NOMO-1 treated with dmso at 0.1 percent for 144 hours (cell line): Measurements from ENCODE around the gene RSF1.

Source experiments
- DNase-seq: peaks from one replicate; lab custom pipeline; 2025; ENCODE audit not compliant: unreplicated experiment; lab: John Stamatoyannopoulos, UW

The RSF1 gene

DNA sequence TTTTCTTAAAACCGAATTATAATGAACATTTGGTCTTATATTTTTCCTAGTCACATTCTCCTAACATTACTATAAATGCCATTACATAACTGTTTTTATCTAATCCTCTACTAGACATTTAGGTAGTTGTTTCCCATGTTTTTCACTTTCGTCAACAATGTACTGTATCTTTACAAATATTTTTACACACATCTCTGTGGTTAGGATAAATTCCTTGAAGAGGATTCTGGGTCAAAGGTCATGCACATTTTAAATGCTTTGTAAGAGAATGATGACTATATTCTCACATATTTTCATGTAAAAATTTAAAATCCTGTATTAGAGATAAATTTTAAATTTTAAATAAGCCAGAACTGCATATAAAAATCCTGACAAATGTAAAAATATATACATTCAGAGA, 121.6 kb downstream of the RSF1 start:
- DNase-seq = no peak

DNA sequence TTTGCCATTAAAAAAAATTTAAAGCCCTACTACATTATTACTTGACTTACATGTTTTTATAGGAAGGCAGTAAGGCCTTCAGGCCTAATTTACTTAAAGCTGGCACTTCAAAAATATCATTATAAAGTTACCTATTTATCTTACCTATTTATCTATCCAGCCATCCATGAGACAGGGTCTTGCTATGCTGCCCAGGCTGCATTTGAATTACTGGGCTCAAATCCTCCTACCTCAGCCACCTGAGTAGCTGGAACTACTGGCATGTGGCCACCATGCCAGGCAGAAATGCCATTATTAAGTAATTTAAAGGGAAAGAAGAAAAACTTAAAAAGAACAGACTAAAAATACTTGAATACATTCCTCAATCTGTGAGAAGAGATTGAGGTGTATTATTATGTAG, 122.7 kb downstream of the RSF1 start:
- DNase-seq = no peak

DNA sequence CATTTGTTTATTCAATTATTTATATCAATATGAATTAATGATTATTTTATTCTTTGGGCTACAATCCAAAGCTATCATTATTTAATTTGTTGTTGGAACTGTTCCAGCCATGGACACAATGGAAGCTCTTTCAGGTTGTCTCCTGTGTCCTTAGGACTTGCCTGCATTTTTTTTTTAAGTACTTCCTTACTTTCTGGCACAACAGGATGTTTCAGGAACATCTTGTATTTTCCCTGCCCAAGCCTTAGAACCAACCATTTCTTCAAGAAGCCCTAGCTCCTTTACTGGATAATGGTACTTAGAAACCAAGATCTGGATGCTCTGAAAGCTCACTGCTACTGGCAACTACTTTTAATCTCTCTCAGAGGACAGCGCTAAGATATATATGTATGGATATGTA, 125.1 kb downstream of the RSF1 start:
- no peak for DNase-seq

DNA sequence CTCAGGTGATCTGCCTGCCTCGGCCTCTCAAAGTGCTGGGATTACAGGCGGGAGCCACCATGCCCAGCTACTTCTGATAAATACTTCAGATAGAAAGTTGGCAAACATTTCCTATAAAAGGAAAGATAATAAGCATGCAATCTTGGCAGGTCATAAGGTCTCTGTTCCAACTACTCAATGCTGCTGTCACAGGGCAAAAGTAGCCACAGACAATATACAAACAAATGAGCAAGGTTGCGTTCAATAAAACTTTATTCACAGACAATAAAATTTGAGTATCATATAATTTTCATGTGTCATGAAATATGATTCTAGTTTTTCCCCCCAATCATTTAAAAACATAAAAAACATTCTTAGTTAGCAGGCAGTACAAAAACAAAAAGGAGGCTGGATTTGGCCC, 129.9 kb downstream of the RSF1 start:
- no peak for DNase-seq

DNA sequence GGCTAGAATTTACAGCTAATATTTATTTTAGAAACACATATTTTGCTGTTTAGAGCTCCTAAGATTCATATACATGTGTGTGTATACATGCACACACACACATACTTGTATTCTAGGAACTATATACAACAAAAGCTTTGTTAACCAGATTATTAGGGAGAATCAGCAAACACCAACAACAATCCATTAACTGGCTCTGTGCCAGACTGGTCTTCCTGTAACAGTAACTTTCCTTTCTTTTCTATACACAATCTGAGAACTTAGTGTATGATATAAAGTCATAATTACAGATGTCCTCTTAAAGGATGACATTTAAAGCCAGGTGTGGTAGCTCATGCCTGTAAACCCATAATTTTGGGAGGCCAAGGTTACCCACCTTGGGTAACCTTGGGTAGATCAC, 133.4 kb downstream of the RSF1 start:
- no peak for DNase-seq

DNA sequence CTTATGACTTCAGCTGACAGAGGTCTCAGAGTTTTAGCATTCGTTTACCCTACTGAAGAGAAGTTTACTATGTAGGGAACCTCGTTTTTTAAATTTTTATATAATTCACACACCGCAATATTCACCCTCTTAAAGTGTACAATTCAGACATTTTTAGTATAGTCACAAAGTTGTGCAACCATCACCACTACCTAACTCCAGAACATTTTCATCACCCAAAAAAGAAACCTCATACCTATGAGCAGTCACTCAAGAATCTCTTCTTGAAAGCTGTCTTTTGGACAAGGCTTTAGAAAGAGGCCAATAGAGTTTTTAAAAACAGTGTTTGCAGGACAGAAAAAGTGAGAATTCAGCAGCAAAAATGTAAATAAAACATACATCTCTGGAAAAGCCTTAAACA, 143.4 kb downstream of the RSF1 start:
- no peak for DNase-seq

DNA sequence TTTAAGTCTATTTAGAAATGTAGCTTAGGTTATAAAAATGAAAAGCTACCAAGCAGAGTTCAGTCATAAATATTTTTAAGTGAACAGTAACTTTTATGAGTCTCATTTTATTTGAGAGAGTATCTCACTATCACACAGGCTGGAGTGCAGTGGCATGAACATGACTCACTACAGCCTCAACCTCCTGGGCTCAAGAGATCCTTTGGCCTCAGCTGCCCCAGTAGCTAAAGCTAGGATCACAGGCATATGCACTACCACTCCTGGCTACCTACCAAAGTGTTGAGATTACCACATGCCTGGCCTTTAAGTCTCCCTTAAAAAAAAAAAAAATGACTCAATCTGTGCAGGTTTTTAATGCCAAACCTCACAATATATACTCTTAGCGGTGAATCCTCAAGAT, 148.3 kb downstream of the RSF1 start:
- DNase-seq = no peak

DNA sequence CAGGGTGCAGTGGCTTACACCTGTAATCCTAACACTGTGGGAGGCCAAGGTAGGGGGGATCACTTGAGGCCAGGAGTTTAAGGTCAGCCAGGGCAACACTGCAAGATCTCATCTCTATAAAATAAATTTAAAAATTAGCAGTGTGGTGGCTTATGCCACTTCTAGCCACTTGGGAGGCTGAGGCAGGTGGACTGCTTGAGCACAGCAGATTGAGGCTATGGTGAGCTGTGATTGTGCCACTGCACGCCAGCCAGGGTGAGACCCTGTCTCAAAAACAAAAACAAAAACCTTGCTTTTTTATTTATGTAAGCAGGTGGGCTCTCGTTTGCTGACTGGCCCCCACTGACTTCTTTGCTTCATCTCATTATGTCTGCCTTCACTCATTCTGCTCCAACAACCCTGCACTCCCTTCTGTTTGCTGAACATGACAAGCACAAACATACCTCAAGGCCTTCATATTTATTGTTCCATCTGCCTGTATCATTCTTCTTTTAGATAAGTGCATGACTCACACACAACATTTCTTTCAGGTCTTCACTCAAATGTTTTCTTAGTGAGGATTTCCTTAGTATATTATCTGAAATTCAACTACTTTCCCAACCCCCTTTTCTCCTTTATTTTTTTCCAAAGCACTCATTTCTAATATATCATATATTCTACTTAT, 150.5 kb downstream of the RSF1 start:
- DNase-seq = no peak

DNA sequence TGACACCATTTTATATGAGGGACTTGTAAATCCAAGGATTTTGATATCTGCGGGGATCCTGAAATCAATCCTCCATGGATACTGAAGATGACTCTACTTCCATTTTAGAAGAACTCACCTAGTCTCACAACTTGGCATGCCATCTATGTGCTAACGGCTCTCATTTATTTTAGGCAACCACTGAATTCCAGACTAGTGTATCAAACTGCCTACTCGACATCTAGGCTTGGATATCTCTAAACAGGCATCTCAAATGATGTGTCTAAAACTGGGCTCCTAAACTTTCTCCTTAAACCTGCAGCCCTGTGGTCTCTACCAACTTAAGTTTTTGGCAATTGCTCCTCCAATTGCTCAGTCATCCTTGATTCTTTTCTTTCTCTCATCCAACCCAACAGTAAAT, 151.8 kb downstream of the RSF1 start:
- no peak for DNase-seq

DNA sequence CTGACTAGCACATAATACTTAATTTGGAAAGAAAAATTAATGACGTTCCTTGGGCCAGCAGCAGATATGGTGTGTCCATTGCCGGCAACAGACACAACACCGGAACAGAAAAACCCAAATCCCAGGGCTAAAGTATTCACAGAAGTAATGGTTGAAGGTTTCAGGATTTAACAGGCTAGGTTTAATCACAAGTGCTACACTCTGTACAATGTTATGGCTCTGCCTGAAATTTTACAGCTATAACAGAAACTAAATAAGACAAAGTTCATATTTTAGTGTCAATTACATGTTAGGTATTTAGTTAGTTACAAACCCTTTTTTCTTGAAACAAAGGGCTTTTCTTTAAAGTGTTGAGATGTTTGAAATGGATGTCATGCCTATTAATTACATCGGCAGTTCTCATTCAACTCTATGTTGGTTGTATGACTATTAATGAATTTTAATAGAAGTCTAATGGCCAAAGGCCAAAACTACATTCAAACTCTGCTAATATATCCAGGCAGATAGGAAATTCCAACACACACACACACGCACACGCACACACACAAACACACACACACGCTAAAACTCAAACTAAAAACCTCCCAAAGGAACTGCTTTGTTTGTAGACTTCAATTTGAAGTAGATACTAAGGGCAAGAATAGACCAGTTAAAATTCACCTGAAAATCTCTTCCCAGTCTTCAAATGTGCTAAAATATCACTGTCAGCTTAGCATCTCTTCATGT, 155.1 kb downstream of the RSF1 start:
- no peak for DNase-seq

DNA sequence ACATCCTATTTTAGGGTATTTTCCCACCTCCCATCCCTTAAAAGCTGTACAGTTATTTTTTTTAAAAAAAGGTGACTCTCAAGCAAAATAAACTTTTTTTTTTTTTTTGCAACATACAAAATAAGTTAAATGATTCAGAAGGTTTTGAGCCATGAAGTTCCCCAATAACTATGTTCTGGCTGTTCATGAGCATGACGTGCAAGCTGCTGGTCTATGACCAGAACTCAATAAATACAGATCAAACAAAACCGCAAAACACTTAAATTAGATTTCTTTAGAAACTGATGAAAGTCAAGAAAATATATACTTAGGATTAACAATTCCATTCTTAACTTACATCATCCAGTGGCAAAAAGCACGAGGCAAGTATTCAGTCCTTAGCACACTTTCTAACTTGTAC, 158.9 kb downstream of the RSF1 start:
- no peak for DNase-seq

DNA sequence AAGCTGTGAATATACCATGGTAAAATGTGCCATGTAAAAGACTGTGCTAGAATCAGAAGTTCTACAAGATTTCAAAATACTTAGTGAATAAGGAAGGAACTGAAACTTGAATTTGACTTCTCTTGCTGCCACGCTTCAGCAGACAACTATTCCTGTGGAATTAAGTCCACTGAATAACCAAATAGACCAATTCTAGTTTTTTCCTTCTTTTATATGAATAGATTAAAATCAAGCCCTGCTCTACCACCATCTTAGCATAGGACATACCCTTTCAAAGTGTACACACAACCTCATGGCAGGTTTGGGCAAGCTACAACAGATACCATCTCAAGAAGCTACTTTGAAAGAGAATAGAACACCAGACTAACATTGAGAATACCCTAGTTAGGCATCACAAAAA, 159.6 kb downstream of the RSF1 start:
- peak; percentile 11 for DNase-seq

DNA sequence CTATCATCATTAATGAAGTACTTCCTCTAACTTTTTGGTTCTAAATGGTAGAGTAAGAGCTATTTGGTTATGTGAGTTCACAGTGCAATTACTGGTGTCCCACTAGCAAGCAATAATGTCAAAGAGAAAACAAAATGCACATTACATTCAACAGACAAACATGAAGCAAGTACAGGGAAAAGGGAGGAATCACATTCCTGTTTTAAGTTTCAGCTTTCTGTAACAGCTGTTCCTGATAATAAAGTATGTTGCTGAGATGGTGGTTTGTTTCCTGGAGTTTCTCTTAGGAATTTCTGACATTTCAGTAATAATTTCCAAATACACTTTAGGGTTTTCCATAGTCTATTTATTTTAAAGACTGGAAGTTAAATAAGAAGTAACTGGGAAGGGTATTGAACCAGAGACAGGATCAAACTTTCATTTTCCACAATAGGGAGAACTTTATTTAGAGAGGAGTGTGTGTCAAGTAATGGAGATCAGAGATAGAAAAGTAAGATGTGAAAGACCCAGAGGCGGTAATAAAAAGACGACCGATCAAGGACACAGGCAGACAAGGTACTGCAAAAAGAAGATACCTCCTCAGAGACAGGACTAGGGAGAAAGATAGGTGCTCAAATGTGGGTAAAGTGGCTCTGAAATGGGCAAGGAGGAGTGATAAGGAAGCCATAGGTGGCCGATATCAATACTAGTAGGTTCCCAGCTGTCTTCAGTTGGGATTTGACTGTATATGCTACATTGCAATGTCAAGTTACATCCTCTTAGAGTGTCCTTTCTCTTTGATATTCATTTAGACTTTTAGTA, 162.1 kb downstream of the RSF1 start:
- no peak for DNase-seq

DNA sequence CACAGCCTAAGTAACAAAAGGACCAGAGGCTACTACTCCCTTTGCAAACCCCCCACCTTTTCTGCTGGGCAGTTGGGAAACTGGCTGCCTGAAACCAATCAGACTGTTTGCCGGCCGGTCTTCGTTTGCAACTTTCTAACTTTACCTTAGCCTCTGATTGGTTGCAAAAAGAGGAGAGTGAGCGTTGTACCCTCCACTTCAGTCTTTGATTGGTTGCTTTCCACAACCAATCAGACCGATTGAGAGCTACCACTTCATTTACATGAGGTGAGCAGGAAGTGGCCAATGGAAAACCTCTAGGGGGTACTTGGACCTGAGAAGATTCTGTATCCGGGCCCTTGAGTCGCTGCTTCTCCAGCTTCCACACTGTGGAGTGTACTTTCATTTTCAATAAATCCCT, 164.2 kb downstream of the RSF1 start:
- DNase-seq = no peak

DNA sequence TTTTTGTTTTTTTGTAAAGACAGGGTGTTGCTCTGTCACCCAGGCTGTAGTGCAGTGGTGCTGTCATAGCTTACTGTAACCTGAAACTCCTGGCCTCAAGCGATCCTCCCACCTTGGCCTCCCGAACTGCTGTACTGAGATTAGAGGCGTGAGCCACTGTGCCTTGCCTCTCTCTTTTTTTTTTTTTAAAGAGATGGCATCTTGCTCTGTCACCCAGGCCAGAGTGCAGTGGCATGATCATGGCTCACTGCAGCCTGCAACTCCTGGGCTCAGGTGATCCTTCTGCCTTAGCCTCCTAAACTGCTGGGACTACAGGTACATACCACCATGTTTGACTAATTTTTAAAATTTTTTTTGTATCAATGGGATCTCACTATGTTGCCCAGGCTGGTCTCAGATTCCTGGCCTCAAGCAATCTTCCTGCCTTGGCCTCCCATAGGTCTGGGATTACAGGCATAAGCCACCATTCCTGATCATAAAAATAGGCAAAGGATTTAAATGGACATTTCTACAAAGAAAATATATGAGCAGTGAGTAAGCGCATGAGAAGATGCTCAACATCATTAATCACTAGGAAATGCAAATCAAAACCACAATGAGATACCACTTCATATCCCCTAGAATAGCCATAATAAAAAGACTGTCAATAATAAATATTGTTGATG, 165.6 kb downstream of the RSF1 start:
- DNase-seq = no peak

DNA sequence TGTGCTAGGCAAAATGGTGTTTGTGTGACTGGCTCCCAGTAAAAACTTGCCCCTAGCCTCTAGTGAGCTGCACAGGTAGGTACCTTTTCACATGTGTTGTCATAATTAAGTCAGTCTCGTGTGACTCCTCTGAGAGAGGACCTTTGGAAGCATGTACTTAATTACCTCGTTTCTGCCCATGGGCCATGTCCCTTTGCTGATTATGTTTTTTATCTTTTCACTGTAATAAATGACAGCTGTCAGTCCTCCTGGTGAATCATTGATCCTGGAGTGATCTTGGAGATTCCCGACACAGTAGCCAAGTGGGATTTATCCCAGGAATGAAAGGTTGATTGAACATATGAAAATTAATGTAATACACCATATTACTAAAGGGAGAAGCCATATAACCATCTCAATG, 170.4 kb downstream of the RSF1 start:
- DNase-seq = no peak

DNA sequence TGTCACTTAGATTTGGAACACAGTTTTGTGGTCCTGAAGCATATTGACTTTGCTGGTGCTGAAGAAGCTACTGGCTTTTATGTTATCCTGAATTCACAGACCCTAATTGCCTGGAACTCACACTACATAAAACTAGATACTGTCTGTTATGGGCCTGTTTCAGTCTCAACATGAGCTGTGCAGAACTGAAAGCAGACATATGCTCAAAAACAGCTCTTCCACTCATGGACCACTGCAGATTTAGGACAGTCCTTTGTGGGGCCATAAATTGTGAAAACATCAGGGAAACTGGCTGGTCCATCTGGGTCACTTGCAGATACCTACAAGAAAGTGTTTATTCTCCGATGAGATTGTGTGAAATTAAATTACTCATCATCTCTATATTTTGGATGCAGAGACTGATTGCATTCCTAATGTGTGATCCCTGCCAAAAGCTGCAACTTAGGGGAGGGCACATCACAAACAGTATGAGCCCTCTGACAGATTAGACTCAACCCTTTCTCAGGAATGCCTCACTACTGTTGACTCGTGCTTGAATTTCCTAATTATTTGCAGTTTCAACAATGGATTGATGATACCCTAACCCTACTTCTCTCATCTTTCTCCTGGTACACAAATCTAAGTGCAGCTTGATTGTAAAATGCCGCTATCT, 172.7 kb downstream of the RSF1 start:
- no peak for DNase-seq

DNA sequence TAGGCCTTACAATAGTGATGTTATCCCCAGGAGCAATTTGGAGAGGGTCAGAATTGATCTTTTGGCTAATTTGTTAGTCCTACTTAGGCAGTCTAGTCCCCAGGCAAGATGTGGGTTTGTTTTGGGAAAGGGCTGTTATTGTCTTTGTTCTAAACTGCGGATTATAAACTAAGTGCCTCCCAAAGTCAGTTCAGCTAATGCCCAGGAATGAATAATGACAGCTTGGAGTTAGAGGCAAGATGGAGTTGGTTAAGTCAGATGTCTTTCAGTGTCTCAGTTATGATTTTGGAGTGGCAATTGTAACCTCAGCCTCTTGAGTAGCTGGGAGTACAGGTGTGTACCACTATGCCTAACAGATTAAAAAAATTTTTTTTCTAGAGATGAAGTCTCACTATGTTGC, 175.6 kb downstream of the RSF1 start:
- no peak for DNase-seq

DNA sequence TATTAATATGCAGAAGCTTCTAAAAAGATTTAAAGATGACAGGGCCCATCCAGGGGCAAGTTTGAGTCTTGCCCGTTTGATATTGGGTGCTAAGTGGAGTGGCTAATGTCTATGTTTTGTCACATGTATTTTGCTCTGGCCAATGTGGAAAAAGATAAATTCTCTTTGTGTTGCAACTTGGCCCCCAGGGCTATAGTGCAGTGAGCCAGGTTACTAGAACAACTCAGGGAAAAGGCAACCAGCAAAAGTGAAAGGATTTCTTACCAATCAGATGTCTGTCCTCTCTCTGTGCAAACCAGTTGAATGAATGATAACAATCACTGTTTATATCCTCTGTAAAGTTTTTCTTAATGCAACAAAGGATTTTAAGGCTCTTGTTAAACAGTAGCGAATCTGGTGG, 178.3 kb downstream of the RSF1 start:
- DNase-seq = no peak

DNA sequence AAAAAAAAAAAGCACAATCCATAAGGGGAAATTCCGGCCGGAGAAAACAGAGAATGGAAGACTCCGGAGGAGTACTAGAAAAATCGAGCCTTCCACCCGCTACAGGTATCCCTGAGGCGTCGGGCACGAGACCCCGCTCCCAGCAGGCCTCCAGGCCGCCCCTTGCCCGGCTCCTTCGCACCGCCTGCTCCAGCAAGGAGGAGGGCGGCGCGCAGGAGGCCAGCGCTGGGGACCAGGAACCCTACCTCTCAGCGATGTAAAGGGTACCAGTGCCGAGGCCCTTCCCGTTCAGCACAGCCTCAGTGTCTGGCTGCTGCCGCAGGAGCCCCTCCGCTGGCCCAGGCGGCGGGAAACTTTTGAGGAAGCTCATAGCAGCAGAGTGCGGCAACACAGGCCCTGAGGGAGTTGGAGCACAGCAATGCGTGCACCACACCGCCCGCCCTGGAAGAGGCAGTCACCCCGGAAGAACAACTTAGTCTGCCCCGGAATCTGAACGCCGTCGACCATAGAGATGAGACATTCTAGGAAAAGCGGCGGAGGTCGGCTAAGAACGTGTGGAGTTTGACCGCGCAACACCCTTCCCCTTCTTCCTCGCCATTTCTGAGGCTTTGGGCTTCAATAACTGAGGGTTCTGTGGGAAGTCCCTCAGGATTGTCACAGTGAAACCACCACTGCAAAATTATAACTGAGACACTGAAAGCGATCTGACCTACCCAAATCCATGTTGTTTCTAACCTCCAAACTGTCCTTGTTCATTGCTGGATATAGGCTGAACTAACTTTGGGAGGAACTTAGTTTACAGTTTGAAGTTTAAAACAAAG, 183.0 kb downstream of the RSF1 start, which contains the start of gene CLNS1A:
TSS of gene CLNS1A (minus strand) at position 450 of the 821 bp plus-strand sequence. CDS start at position 370, 80 bp downstream.
- peak; percentile 96 for DNase-seq
